Natural killer cell (primary cell): Measurements from ENCODE around the gene ENTPD8. TPM values are rescaled to one million over a fixed set of nuclear protein-coding genes. Genes with fewer than 3 reads are reported as not detected.
"Not testable (repeated sequence)": the region's sequence is repeated elsewhere in the genome, so short reads cannot be mapped to it uniquely, and the experiment has no call there.

ENCODE experiments used
- ATAC-seq, 3 donors: fragments of 150-1000 bp in 2 of 3; fragments of 200-7000 bp in 1 of 3; cut with Tn5 transposase; 1 replicate in 1 of 3; 2 replicates in 2 of 3; pipeline ENCODE4 v1.10.0; 2021; ENCODE audit warnings: mild to moderate bottlenecking in 2 of 3, moderate library complexity in 2 of 3
- DNase-seq, 2 donors: peaks; one replicate each; pipeline versions ENCODE4 v3.0.0 to v3.0.0-alpha.2; 2013 to 2021; ENCODE audit warnings: mixed read lengths in 1 of 2
- H3K27ac ChIP-seq: one replicate; pipeline ENCODE4 v1.5.1; 2013; ENCODE audit warnings: mild to moderate bottlenecking, low read length
- H3K27me3 ChIP-seq: one replicate; pipeline ENCODE4 v1.6.1; 2013; ENCODE audit warnings: low read length; ENCODE audit not compliant: control insufficient read depth, insufficient read depth
- H3K36me3 ChIP-seq: one replicate; pipeline ENCODE4 v1.6.1; 2013; ENCODE audit warnings: low read length; ENCODE audit not compliant: control insufficient read depth, insufficient read depth
- H3K4me1 ChIP-seq: one replicate; pipeline ENCODE4 v1.6.1; 2013; ENCODE audit warnings: low read length; ENCODE audit not compliant: control insufficient read depth, insufficient read depth
- H3K4me3 ChIP-seq: one replicate; pipeline ENCODE4 v1.5.1; 2013; ENCODE audit warnings: low read length
- H3K9me3 ChIP-seq: one replicate; pipeline ENCODE4 v1.6.1; 2013; ENCODE audit warnings: low read length; ENCODE audit not compliant: control insufficient read depth, insufficient read depth
- H3K27ac Mint-ChIP-seq, 2 donors: one replicate each; pipeline ENCODE4 v1.8.0; 2022; ENCODE audit warnings: mild to moderate bottlenecking in 2 of 2, mixed read lengths in 2 of 2, moderate library complexity in 1 of 2
- H3K27me3 Mint-ChIP-seq, 2 donors: one replicate each; pipeline ENCODE4 v1.8.0; 2022; ENCODE audit warnings: low read depth in 2 of 2, mixed read lengths in 2 of 2
- H3K36me3 Mint-ChIP-seq: one replicate; pipeline ENCODE4 v1.8.0; 2022; ENCODE audit warnings: mixed read lengths
- H3K4me1 Mint-ChIP-seq, 2 donors: one replicate each; pipeline ENCODE4 v1.8.0; 2022; ENCODE audit warnings: mixed read lengths in 2 of 2
- H3K4me3 Mint-ChIP-seq: one replicate; pipeline ENCODE4 v1.8.0; 2022; ENCODE audit warnings: mild to moderate bottlenecking, moderate library complexity, mixed read lengths
- H3K9me3 Mint-ChIP-seq, 2 donors: one replicate each; pipeline ENCODE4 v1.8.0; 2022; ENCODE audit warnings: mixed read lengths in 2 of 2
- WGBS: methylation state at CpG from one replicate; pipeline ENCODE4 v1.1.7; 2013; ENCODE audit warnings: missing lambda C conversion rate; ENCODE audit not compliant: insufficient coverage; 5-methylcytosine and 5-hydroxymethylcytosine counted together
- intact Hi-C: fragments of 100-400 bp; cut with micrococcal nuclease; formaldehyde crosslinking; loops from one replicate; pipeline ENCODE4 v1.14.2; 2022
- total RNA-seq, 4 donors: library from RNA; stranded (reverse); fragments of 120-200 nt in 1 of 4; gene quantifications; one replicate each; pipeline versions ENCODE4 v1.2.3 to v1.2.4, GENCODE V29; 2013 to 2022
- TF ChIP-seq, protein P1 (sequence below): fragments of 200-600 bp; IDR thresholded peaks from one replicate; pipeline ENCODE4 v1.8.0; 2022; ENCODE audit warnings: antibody characterized with exemption

ENTPD8 gene
- total RNA-seq, 3 donors from 2014 or later (not counting 1 experiment from before 2014, with no cell fraction given) = not detected

DNA sequence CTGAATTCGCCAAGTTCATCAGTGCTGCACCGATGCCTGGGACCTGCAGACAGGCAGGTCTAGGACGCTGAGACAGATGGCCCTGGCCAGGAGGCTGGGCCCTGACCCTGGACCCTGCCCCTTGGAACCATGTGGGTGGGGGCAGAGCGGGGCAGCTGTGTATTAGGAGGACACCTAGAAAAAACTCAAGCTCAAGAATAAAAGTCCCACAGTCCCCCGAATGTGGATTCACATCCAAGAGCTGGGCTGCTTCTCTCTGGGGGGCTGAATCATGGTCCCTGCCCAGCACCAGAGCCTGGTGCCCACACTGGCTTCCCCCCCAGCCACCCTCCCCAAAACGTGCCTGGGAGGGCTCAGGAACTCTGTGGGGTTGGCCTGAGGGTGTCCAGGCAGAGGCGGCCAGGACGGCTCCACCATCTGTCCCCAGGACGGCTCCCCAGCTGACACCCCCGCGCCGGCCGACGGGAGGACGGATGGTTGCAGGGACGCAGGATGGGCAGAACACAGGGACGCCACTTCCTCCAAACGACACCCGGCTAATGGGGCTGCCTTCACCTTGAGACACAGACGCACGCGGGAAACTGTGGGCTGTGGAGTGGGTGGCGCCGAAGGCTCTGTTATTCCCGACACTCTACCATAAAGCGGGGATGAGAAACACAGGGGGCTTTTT is 53.1 kb downstream of the ENTPD8 start:
- no peak overlapping the region for H3K4me3 ChIP-seq
- ATAC-seq (no peak), DNase-seq (no peak)
- no peak overlapping the region for H3K27ac ChIP-seq
- TF ChIP-seq, protein P1, sequence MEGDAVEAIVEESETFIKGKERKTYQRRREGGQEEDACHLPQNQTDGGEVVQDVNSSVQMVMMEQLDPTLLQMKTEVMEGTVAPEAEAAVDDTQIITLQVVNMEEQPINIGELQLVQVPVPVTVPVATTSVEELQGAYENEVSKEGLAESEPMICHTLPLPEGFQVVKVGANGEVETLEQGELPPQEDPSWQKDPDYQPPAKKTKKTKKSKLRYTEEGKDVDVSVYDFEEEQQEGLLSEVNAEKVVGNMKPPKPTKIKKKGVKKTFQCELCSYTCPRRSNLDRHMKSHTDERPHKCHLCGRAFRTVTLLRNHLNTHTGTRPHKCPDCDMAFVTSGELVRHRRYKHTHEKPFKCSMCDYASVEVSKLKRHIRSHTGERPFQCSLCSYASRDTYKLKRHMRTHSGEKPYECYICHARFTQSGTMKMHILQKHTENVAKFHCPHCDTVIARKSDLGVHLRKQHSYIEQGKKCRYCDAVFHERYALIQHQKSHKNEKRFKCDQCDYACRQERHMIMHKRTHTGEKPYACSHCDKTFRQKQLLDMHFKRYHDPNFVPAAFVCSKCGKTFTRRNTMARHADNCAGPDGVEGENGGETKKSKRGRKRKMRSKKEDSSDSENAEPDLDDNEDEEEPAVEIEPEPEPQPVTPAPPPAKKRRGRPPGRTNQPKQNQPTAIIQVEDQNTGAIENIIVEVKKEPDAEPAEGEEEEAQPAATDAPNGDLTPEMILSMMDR = no peak
- no peaks in the 10 kb centered on the region for H3K9me3 ChIP-seq
- Mint-ChIP-seq H3K4me3 (no peak overlapping the region), H3K36me3 (no peaks in the 10 kb centered on the region), H3K27me3 (no peaks in the 10 kb centered on the region), H3K27ac (peak overlapping the region in 1 of 2 donors; percentile 97), H3K4me1 (peaks cover 0 to 28% of the 10 kb centered on the region in 2 donors), H3K9me3 (no peaks in the 10 kb centered on the region)
- H3K4me1 ChIP-seq = peaks cover 23% of the 10 kb centered on the region
- 90% methylated on average over 26 of the region's 26 CpGs for WGBS
- no peaks in the 10 kb centered on the region for H3K27me3 ChIP-seq
- no peaks in the 10 kb centered on the region for H3K36me3 ChIP-seq
- intact Hi-C loops = no loop called here

DNA sequence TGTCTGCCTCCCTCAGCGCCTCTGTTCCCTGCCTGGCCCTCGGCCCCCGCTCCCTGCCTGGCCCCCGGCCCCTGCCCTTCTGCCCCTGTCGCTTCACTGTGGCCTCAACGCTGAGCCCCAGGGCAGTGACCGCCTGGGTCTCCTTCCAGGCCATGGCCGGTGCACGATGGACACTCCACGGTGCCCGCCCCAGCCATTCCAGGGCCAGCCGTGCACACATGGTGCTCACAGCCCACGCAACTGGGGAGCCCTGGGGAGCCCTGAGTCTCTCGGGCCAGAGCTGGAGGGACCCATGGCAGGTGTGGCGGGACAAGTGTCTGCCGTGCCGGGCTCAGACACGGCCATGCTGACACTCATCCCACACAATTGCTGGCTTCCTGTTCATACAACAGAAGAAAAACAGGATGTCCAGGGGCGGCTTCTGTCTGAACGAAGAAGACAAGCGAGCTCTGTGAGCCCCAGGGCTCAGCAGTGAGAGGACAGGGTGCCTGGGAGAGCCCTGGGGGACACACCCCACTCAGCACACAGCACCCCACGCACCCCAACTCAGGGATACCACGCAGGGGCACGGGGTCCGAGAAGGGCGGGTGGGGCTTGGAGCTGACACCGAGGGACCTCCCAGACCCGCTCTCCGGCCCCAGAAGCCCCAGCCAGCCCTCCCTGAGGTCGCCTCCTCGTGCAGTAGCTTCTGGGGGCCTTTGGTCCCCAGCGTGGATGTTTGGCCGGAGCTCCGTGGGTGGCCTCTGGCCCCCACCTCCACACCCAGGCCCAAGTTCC is 53.9 kb downstream of the ENTPD8 start:
- Mint-ChIP-seq H3K27me3 (no peaks in the 10 kb centered on the region), H3K27ac (peak overlapping the region in 1 of 2 donors; percentile 97), H3K36me3 (no peaks in the 10 kb centered on the region), H3K4me3 (no peak overlapping the region), H3K9me3 (no peaks in the 10 kb centered on the region), H3K4me1 (peaks cover 0 to 28% of the 10 kb centered on the region in 2 donors)
- peak in 2 of 3 donors; percentile 65 to 79 for ATAC-seq
- intact Hi-C loops = no loop called here
- WGBS = 63% methylated on average over 34 of the region's 34 CpGs
- TF ChIP-seq, protein P1 = no peak
- Histone ChIP-seq H3K9me3 (no peaks in the 10 kb centered on the region), H3K27me3 (no peaks in the 10 kb centered on the region), H3K4me3 (no peak overlapping the region), H3K4me1 (peaks cover 23% of the 10 kb centered on the region), H3K27ac (peak overlapping the region; percentile 14), H3K36me3 (no peaks in the 10 kb centered on the region)
- DNase-seq = peak; percentile 41 to 61

DNA sequence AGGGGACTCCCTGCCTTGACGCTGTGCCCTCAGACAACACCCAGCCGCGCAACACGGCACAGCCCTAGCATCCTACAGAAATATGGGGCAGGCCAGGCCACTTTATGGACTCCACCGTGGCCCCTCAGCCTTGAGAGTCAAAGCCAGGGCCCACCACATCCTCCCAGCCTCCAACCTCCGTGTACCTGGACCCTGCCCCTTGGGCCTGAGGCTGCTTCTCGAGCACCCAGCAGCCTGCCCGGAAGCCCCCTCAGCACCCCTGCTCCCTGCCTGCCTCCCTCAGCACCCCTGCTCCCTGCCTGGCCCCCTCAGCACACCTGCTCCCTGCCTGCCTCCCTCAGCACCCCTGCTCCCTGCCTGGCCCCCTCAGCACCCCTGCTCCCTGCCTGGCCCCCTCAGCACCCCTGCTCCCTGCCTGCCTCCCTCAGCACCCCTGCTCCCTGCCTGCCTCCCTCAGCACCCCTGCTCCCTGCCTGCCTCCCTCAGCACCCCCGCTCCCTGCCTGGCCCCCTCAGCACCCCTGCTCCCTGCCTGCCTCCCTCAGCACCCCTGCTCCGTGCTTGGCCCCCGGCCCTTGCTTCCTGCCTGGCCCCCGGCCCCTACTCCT is 54.5 kb downstream of the ENTPD8 start:
- H3K27me3 Mint-ChIP-seq, H3K9me3 Mint-ChIP-seq, DNase-seq, intact Hi-C loops, H3K27me3 ChIP-seq, H3K4me3 ChIP-seq, ATAC-seq, H3K36me3 Mint-ChIP-seq, H3K4me3 Mint-ChIP-seq, H3K36me3 ChIP-seq, H3K27ac ChIP-seq, H3K9me3 ChIP-seq: not testable (repeated sequence)
- Mint-ChIP-seq H3K4me1 (peaks cover 0 to 28% of the 10 kb centered on the region in 2 donors), H3K27ac (peak overlapping the region in 1 of 2 donors; percentile 97)
- 77% methylated on average over 12 of the region's 12 CpGs for WGBS
- peaks cover 23% of the 10 kb centered on the region for H3K4me1 ChIP-seq

DNA sequence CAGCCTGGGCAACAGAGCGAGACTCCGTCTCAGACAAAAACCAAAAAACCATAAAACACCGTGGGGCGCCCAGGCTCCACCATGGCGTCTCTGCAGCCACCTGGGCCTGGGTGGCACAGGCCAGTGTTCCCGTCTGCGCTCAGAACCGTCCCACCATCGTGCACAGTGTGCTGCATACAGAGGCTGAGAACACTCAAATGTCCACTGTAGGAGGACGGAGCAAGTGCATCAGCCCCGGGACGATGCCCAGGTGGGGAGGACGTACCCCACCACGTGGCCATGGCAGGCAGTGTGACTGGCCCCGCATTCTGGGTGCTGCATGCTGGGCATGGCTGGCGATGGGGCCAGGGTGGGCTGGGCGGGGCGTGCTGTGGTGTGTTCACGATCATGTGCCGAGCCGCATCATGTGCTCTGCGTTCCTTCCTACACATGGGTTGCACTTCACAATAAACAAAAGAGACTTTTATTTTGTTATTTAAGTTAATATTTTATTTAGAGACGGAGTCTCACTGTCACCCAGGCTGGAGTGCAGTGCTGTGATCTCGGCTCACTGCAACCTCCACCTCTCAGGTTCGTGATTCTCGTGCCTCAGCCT is 56.0 kb downstream of the ENTPD8 start:
- 93% methylated on average over 26 of the region's 26 CpGs for WGBS
- H3K4me3 ChIP-seq = no peak overlapping the region

More for the DNA sequence above, 56.0 kb downstream of the ENTPD8 start:
- H3K4me1 ChIP-seq = peaks cover 17% of the 10 kb centered on the region
- Mint-ChIP-seq H3K4me3 (no peak overlapping the region), H3K27me3 (no peaks in the 10 kb centered on the region), H3K36me3 (no peaks in the 10 kb centered on the region), H3K4me1 (peaks cover 0 to 21% of the 10 kb centered on the region in 2 donors), H3K9me3 (no peaks in the 10 kb centered on the region), H3K27ac (no peak overlapping the region)
- no peaks in the 10 kb centered on the region for H3K9me3 ChIP-seq
- DNase-seq = no peak
- H3K27me3 ChIP-seq = no peaks in the 10 kb centered on the region
- ATAC-seq = no peak
- TF ChIP-seq, protein P1 = no peak
- H3K27ac ChIP-seq = no peak overlapping the region
- H3K36me3 ChIP-seq = no peaks in the 10 kb centered on the region
- intact Hi-C loops = no loop called here
